ENCODE results near the gene TENT5C.

Gene TENT5C

DNA sequence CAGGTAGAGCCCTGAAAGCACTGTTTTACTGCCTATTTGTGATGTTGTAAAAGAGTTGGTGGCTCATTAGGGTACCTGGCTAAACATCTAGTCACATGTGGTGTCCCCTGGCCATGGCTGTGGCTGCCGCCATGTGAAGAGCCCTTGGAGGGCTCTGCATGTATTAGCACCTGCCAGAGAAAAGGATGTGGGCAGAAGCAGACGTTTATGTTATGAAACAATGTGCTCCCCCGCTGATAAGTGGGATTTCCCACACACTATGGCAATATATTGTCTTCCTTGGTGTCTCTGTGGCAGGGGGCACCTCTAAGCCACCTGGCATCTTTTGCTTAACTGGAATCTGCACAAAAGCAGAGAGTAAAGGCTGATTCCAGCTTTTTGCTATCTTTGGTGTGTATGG is 9.6 kb downstream of the TENT5C start:
- no peak overlapping the region; the same call in 1 of the 2 replicates for H3K9ac ChIP-seq
- peaks cover 91% of the 10 kb centered on the region for H3K4me1 ChIP-seq (ENCODE audit: low read depth, poor library complexity, severe bottlenecking)

DNA sequence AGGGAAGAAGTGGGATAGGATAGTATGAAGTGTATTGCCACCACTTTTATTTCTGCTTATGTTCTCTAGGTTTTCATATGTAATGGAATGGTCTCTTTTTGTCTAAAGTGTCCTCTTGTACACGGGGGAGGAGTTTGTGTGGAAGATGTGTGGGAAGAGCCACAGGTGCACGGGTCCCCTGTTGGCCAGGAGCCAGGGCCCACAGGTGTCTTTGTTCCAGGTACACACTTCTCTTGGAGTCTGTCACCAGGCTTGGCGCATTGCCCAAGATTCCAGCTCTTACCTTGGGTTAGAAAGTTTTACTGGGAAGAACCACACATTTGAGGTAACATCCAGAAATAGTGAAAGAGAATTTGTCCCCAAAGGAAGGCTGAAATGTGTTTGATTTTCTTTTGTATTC is 10.5 kb downstream of the TENT5C start:
- TF ChIP-seq, protein P1, sequence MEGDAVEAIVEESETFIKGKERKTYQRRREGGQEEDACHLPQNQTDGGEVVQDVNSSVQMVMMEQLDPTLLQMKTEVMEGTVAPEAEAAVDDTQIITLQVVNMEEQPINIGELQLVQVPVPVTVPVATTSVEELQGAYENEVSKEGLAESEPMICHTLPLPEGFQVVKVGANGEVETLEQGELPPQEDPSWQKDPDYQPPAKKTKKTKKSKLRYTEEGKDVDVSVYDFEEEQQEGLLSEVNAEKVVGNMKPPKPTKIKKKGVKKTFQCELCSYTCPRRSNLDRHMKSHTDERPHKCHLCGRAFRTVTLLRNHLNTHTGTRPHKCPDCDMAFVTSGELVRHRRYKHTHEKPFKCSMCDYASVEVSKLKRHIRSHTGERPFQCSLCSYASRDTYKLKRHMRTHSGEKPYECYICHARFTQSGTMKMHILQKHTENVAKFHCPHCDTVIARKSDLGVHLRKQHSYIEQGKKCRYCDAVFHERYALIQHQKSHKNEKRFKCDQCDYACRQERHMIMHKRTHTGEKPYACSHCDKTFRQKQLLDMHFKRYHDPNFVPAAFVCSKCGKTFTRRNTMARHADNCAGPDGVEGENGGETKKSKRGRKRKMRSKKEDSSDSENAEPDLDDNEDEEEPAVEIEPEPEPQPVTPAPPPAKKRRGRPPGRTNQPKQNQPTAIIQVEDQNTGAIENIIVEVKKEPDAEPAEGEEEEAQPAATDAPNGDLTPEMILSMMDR (conservative IDR thresholded peaks at IDR 0.05; ENCODE audit: low read depth, low read length), result no peak
- H3K36me3 ChIP-seq (ENCODE audit: insufficient read depth), result no peaks in the 10 kb centered on the region
- H3K4me2 ChIP-seq, result peak overlapping the region; percentile 21; the same call in 1 of the 2 replicates
- peak overlapping the region; percentile 73; the same call in 1 of the 2 replicates for H3K27ac ChIP-seq
- H4K20me1 ChIP-seq (ENCODE audit: insufficient read depth), result no peaks in the 10 kb centered on the region
- no peak overlapping the region for H3K9ac ChIP-seq
- H2AFZ ChIP-seq (ENCODE audit: low read depth), result no peak overlapping the region
- no peaks in the 10 kb centered on the region for H3K27me3 ChIP-seq (ENCODE audit: insufficient read depth, low read depth)
- H3K79me2 ChIP-seq (ENCODE audit: insufficient read depth, low read depth), result peaks cover 97% of the 10 kb centered on the region
- no peak overlapping the region for H3K4me3 ChIP-seq (IDR thresholded peaks at IDR 0.05; ENCODE audit: insufficient read depth, low read depth, low read length)
- peaks cover 90% of the 10 kb centered on the region for H3K4me1 ChIP-seq (ENCODE audit: low read depth, poor library complexity, severe bottlenecking)

More for the DNA sequence above, 9.6 kb downstream of the TENT5C start:
- peak overlapping the region; percentile 73 for H3K27ac ChIP-seq
- TF ChIP-seq, protein P1 (conservative IDR thresholded peaks at IDR 0.05; ENCODE audit: low read depth, low read length), result no peak
- H3K79me2 ChIP-seq (ENCODE audit: insufficient read depth, low read depth), result peaks cover 97% of the 10 kb centered on the region
- no peaks in the 10 kb centered on the region for H4K20me1 ChIP-seq (ENCODE audit: insufficient read depth)
- peak overlapping the region; percentile 51; the same call in 1 of the 2 replicates for H3K4me2 ChIP-seq
- no peak overlapping the region for H3K4me3 ChIP-seq (IDR thresholded peaks at IDR 0.05; ENCODE audit: insufficient read depth, low read depth, low read length)
- no peaks in the 10 kb centered on the region for H3K36me3 ChIP-seq (ENCODE audit: insufficient read depth)
- no peak overlapping the region for H2AFZ ChIP-seq (ENCODE audit: low read depth)
- no peaks in the 10 kb centered on the region for H3K27me3 ChIP-seq (ENCODE audit: insufficient read depth, low read depth)

DNA sequence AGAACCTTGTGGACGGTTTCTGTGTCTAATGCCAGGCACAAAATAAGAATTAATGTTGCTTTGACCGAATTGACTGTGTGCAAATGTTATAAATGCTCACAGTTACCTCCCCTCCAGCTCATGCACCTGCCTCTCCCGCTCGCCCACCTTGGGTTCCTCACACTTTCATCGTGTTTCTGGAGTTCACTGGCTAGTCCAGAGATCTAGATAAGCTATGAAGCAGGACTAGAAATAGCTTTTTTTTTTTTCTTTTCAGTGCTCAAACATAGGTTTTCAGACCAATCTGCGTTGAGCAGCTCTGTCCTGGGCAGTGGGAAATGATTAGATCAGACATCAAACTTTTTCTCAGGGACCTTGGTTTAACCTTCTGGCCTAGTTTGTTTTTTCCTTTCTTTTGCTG is 11.1 kb downstream of the TENT5C start:
- Histone ChIP-seq H4K20me1 (ENCODE audit: insufficient read depth) (no peaks in the 10 kb centered on the region), H3K27me3 (ENCODE audit: insufficient read depth, low read depth) (no peaks in the 10 kb centered on the region), H3K4me1 (ENCODE audit: low read depth, poor library complexity, severe bottlenecking) (peaks cover 91% of the 10 kb centered on the region), H3K36me3 (ENCODE audit: insufficient read depth) (no peaks in the 10 kb centered on the region), H3K4me3 (IDR thresholded peaks at IDR 0.05; ENCODE audit: insufficient read depth, low read depth, low read length) (no peak overlapping the region), H3K4me2 (no peak overlapping the region; the same call in 1 of the 2 replicates), H3K79me2 (ENCODE audit: insufficient read depth, low read depth) (peaks cover 97% of the 10 kb centered on the region), H2AFZ (ENCODE audit: low read depth) (no peak overlapping the region), H3K27ac (peak overlapping the region; percentile 24; the same call in 1 of the 2 replicates), H3K9ac (no peak overlapping the region)
- TF ChIP-seq, protein P1 (conservative IDR thresholded peaks at IDR 0.05; ENCODE audit: low read depth, low read length), result no peak

DNA sequence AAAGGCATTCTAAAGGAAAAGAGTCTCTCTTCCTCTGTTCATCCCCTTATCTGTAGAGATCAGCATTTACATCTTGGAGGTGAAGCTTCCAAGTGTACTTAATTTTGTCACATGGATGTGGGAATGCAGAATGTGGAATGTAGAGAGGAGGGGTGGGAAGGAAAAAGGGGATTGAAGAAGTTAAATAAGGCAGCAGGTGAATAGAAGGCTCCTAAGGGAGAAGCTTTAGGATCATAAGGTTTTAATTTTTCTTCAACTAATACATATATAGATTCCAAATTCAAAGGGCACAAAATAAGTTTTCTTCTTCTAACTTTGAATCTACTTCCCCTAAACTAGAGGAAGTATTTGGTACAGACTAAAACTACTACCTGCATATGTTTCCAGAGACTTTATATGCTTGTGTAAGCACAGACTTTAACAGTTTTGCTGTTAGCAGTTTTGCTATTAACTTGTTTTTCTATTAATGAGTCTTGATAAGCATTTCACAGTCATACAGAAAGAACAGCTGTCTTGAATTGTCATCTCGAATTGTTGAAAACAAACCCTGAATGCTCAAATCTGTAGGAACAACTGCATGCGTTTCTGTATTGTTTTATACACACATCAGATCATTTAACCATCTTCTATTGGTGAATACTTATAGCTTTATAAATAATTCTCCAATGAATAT is 12.7 kb downstream of the TENT5C start:
- Histone ChIP-seq H2AFZ (ENCODE audit: low read depth) (no peak overlapping the region), H3K4me3 (IDR thresholded peaks at IDR 0.05; ENCODE audit: insufficient read depth, low read depth, low read length) (no peak overlapping the region), H3K9ac (no peak overlapping the region), H3K4me2 (peak overlapping the region; percentile 21; the same call in 1 of the 2 replicates), H3K27ac (peak overlapping the region; percentile 24; the same call in 1 of the 2 replicates), H4K20me1 (ENCODE audit: insufficient read depth) (no peaks in the 10 kb centered on the region), H3K36me3 (ENCODE audit: insufficient read depth) (no peaks in the 10 kb centered on the region), H3K27me3 (ENCODE audit: insufficient read depth, low read depth) (no peaks in the 10 kb centered on the region), H3K79me2 (ENCODE audit: insufficient read depth, low read depth) (peaks cover 86% of the 10 kb centered on the region), H3K4me1 (ENCODE audit: low read depth, poor library complexity, severe bottlenecking) (peaks cover 77% of the 10 kb centered on the region)
- TF ChIP-seq, protein P1 (conservative IDR thresholded peaks at IDR 0.05; ENCODE audit: low read depth, low read length), result no peak

All from KMS-11 (cell line).